PFSK-1 (cell line): ENCODE measurements around the gene HIF1A.

ENCODE experiments used
- FOXP2 ChIP-seq: optimal IDR thresholded peaks from 2 replicates; pipeline ENCODE3; 2011; ENCODE audit warnings: borderline replicate concordance, control low read depth, inconsistent platforms; ENCODE audit not compliant: insufficient read depth; ENCODE audit errors: extremely low read length, extremely low read depth
- POLR2AphosphoS5 ChIP-seq: IDR thresholded peaks from 2 replicates; pipeline ENCODE4 v1.6.1; 2012; ENCODE audit warnings: low read depth, mild to moderate bottlenecking, control low read depth, low read length, moderate library complexity
- SIN3A ChIP-seq: IDR thresholded peaks from 2 replicates; pipeline ENCODE4 v1.6.1; 2012; ENCODE audit warnings: mild to moderate bottlenecking, low read length, moderate library complexity, borderline replicate concordance; ENCODE audit not compliant: insufficient read depth
- TAF1 ChIP-seq: IDR thresholded peaks from 2 replicates; pipeline ENCODE4 v1.6.1; 2012; ENCODE audit warnings: low read length, control low read depth, borderline replicate concordance; ENCODE audit not compliant: insufficient read depth
- TF ChIP-seq, protein P1 (sequence below), 2 experiments: IDR thresholded peaks; 2 replicates each; pipeline versions ENCODE4 v1.6.1 to v1.8.0; 2011 to 2012; ENCODE audit warnings: low read depth in 2 of 2, low read length in 2 of 2, control low read depth in 1 of 2, inconsistent platforms in 1 of 2, mild to moderate bottlenecking in 1 of 2, moderate library complexity in 1 of 2; ENCODE audit not compliant: insufficient read depth in 1 of 2

Gene HIF1A

DNA sequence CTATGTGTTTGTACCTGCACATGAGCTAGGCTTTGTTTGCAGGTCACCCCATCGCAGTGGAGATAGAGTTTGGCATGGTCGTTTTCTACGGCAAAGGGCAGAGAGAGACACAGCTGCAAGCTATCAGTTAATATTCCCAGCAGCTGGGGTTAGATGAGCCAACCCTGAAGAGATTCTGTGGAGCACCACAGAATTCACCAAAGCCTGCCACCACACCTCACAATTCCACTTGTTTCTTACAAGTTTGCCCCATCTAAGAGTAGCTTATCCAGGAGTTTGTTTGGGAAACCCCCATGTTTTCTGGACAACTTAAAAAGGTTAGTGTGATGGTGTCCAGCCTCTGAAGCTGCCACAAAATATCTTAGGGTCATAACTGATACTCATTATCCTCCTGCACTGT is 20.0 kb upstream of the HIF1A start:
- no peak for TF ChIP-seq FOXP2
- TF ChIP-seq TAF1, result no peak
- TF ChIP-seq, protein P1, sequence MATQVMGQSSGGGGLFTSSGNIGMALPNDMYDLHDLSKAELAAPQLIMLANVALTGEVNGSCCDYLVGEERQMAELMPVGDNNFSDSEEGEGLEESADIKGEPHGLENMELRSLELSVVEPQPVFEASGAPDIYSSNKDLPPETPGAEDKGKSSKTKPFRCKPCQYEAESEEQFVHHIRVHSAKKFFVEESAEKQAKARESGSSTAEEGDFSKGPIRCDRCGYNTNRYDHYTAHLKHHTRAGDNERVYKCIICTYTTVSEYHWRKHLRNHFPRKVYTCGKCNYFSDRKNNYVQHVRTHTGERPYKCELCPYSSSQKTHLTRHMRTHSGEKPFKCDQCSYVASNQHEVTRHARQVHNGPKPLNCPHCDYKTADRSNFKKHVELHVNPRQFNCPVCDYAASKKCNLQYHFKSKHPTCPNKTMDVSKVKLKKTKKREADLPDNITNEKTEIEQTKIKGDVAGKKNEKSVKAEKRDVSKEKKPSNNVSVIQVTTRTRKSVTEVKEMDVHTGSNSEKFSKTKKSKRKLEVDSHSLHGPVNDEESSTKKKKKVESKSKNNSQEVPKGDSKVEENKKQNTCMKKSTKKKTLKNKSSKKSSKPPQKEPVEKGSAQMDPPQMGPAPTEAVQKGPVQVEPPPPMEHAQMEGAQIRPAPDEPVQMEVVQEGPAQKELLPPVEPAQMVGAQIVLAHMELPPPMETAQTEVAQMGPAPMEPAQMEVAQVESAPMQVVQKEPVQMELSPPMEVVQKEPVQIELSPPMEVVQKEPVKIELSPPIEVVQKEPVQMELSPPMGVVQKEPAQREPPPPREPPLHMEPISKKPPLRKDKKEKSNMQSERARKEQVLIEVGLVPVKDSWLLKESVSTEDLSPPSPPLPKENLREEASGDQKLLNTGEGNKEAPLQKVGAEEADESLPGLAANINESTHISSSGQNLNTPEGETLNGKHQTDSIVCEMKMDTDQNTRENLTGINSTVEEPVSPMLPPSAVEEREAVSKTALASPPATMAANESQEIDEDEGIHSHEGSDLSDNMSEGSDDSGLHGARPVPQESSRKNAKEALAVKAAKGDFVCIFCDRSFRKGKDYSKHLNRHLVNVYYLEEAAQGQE (IDR thresholded peaks at IDR 0.05; ENCODE audit: insufficient read depth in 1 of 2, low read depth in 2 of 2, low read length in 2 of 2), result no peak
- no peak for TF ChIP-seq SIN3A
- TF ChIP-seq POLR2AphosphoS5, result no peak

DNA sequence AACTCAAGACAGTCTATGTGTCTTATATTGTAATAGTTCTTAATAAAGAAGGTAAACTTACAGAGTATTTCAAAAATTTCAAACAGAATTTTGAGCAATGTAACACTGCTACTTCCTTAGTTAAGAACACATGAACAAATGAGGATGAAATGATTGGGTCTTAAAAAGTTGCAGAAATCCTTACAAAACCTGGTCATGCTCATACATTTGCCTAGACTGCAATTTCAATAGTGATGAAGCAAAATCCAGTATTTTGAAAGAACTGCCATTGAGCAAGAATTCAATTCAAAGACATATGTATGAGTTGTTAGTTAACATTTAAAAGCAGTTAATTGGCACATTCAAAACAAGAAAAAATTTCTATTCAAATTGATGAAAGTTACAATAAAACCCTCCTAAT is 17.8 kb upstream of the HIF1A start:
- TF ChIP-seq, protein P1 (IDR thresholded peaks at IDR 0.05; ENCODE audit: insufficient read depth in 1 of 2, low read depth in 2 of 2, low read length in 2 of 2), result no peak
- TF ChIP-seq POLR2AphosphoS5 (no peak), SIN3A (no peak), TAF1 (no peak), FOXP2 (no peak)

DNA sequence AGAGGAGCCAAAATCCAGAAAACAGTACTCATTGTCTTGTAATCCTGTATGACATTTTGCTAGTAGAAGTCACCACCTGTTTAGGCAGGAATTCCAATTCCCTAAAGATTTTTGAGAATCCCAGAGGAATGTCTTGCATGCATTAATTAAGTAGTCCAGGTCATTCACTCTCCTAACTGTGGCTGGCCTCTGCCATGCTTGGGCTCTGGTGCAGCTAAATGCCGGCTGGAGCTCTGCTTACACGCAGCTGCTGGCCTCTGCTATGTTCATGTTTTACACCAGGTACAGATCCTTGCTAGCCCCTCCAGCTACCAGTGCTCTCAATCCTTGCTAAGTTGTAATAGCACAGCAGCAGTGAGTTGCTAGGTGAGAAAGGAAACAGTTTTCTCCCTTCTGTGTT is 16.3 kb upstream of the HIF1A start:
- no peak for TF ChIP-seq TAF1
- no peak for TF ChIP-seq SIN3A
- no peak for TF ChIP-seq FOXP2

GRCh38 chr14:61681413-61681812 is 13.9 kb upstream of the HIF1A start:
- no peak for TF ChIP-seq FOXP2
- TF ChIP-seq SIN3A, result no peak
- TF ChIP-seq, protein P1 (IDR thresholded peaks at IDR 0.05; ENCODE audit: insufficient read depth in 1 of 2, low read depth in 2 of 2, low read length in 2 of 2), result no peak
- TF ChIP-seq TAF1, result no peak
- TF ChIP-seq POLR2AphosphoS5, result no peak

DNA sequence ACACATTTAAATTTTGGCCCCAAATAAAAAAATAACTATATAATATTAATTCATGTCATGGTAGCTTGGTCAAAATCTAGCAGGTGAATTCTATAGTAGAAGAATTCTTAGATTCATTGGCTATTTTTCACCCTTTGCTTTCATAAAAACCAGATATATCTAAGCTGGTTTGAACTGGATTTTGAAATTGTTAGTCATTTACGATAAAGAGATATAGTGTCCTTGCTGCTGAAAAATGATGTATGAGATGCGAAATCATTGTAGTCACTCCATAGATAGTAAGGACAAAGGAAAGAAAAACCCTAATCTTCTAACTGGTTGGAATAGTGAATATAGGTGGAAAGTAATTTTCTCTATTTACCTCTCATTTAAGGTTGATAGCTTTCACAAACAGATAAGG is 12.2 kb upstream of the HIF1A start:
- TF ChIP-seq SIN3A (no peak), POLR2AphosphoS5 (no peak), FOXP2 (no peak), TAF1 (no peak)
- TF ChIP-seq, protein P1 (IDR thresholded peaks at IDR 0.05; ENCODE audit: insufficient read depth in 1 of 2, low read depth in 2 of 2, low read length in 2 of 2), result no peak
